Liver (tissue), 3 donors: ENCODE measurements around the gene FOXO3.
A peak's percentile ranks its signal among the peaks of the same experiment; 100 is the strongest.

Experiments
- EGR1 ChIP-seq, 2 donors: IDR thresholded peaks; 2 replicates each; pipeline ENCODE4 v1.6.1; 2016 to 2018; ENCODE audit warnings: antibody characterized with exemption in 2 of 2, low read depth in 2 of 2
- FOXA1 ChIP-seq: IDR thresholded peaks from 2 replicates; pipeline ENCODE4 v1.6.1; 2016; ENCODE audit warnings: antibody characterized with exemption
- JUND ChIP-seq, 2 donors: IDR thresholded peaks; 2 replicates each; pipeline ENCODE4 v1.6.1; 2016; ENCODE audit warnings: antibody characterized with exemption in 2 of 2
- RAD21 ChIP-seq, 2 donors: IDR thresholded peaks; 2 replicates each; pipeline ENCODE4 v1.6.1; 2016; ENCODE audit warnings: antibody characterized with exemption in 2 of 2, mild to moderate bottlenecking in 2 of 2
- RXRA ChIP-seq, 2 donors: IDR thresholded peaks; 2 replicates each; pipeline ENCODE4 v1.6.1; 2017 to 2018; ENCODE audit warnings: antibody characterized with exemption in 2 of 2, mild to moderate bottlenecking in 1 of 2
- SP1 ChIP-seq: IDR thresholded peaks from 2 replicates; pipeline ENCODE4 v1.6.1; 2018; ENCODE audit warnings: antibody characterized with exemption, mild to moderate bottlenecking
- YY1 ChIP-seq: IDR thresholded peaks from 2 replicates; pipeline ENCODE4 v1.6.1; 2016; ENCODE audit warnings: antibody characterized with exemption, mild to moderate bottlenecking
- TF ChIP-seq, protein P1 (sequence below): fragments of 150-350 bp; IDR thresholded peaks from 2 replicates; pipeline ENCODE4 v1.5.1; 2017; ENCODE audit warnings: improper control_type of control experiment, low read depth, low read length; ENCODE audit not compliant: missing input control
- donor health status: healthy.
- donor health status: healthy.

DNA sequence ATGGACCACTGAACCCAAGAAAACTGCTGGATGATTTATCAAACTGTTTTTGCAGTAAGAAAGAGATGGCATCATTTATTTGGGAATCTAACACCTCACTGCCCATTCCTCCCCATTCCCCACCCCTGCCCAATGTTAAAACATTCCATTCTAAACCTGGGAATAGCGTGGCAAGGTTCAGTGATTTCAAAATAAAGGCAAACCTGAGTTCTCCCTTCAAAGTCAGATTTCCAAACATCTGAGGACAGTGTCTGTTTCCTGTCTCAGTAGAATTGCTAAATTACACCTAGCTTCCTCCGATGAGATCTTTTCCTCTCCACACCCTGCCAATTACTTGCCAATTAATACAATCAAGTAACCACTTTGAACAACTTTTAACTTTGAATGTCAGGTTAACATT lies 160.1 kb downstream of the FOXO3 start:
- TF ChIP-seq RAD21 (IDR thresholded peaks at IDR 0.05) (peak in 1 of 2 donors; percentile 25), EGR1 (IDR thresholded peaks at IDR 0.05; ENCODE audit: low read depth in 2 of 2) (no peak), SP1 (no peak), JUND (IDR thresholded peaks at IDR 0.05) (no peak), YY1 (no peak), FOXA1 (no peak), RXRA (IDR thresholded peaks at IDR 0.05) (peak; percentile 14 to 15)
- TF ChIP-seq, protein P1, sequence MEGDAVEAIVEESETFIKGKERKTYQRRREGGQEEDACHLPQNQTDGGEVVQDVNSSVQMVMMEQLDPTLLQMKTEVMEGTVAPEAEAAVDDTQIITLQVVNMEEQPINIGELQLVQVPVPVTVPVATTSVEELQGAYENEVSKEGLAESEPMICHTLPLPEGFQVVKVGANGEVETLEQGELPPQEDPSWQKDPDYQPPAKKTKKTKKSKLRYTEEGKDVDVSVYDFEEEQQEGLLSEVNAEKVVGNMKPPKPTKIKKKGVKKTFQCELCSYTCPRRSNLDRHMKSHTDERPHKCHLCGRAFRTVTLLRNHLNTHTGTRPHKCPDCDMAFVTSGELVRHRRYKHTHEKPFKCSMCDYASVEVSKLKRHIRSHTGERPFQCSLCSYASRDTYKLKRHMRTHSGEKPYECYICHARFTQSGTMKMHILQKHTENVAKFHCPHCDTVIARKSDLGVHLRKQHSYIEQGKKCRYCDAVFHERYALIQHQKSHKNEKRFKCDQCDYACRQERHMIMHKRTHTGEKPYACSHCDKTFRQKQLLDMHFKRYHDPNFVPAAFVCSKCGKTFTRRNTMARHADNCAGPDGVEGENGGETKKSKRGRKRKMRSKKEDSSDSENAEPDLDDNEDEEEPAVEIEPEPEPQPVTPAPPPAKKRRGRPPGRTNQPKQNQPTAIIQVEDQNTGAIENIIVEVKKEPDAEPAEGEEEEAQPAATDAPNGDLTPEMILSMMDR = no peak
